Hepatocyte (in vitro differentiated cells): ENCODE results near the gene SLC35F5. TPM values are rescaled to one million over a fixed set of nuclear protein-coding genes. Genes with fewer than 3 reads are reported as not detected.

Experiments
- DNase-seq: peaks from one replicate; pipeline ENCODE4 v3.0.0-alpha.2; 2016; ENCODE audit warnings: low spot score
- H2AFZ ChIP-seq: fragments of 200-600 bp; sonication (generic); 2 replicates; pipeline ENCODE4 v1.6.0; 2016; ENCODE audit warnings: antibody characterized with exemption, mild to moderate bottlenecking
- H3K27ac ChIP-seq: fragments of 200-600 bp; sonication (generic); 2 replicates; pipeline ENCODE4 v1.5.1; 2016; ENCODE audit warnings: mild to moderate bottlenecking
- H3K27me3 ChIP-seq: fragments of 200-600 bp; sonication (generic); 2 replicates; pipeline ENCODE4 v1.6.1; 2016
- H3K36me3 ChIP-seq: fragments of 200-600 bp; sonication (generic); replicated peaks from 2 replicates; pipeline ENCODE4 v1.5.1; 2016; ENCODE audit warnings: low read depth; ENCODE audit not compliant: insufficient read depth
- H3K4me1 ChIP-seq: fragments of 200-600 bp; sonication (generic); 2 replicates; pipeline ENCODE4 v1.5.1; 2016; ENCODE audit warnings: mild to moderate bottlenecking, moderate library complexity; ENCODE audit not compliant: insufficient read depth
- H3K4me2 ChIP-seq: fragments of 200-600 bp; sonication (generic); 2 replicates; pipeline ENCODE4 v1.6.0; 2016
- H3K4me3 ChIP-seq: fragments of 200-600 bp; sonication (generic); 2 replicates; pipeline ENCODE4 v1.5.1; 2016; ENCODE audit warnings: mild to moderate bottlenecking
- H3K79me2 ChIP-seq: fragments of 200-600 bp; sonication (generic); 2 replicates; pipeline ENCODE4 v1.6.0; 2017; ENCODE audit warnings: mild to moderate bottlenecking
- H3K9me2 ChIP-seq: fragments of 200-600 bp; sonication (generic); replicated peaks from 2 replicates; pipeline ENCODE4 v1.6.0; 2017; ENCODE audit warnings: mild to moderate bottlenecking; ENCODE audit not compliant: insufficient read depth
- H3K9me3 ChIP-seq: fragments of 200-600 bp; sonication (generic); 2 replicates; pipeline ENCODE4 v1.5.1; 2016; ENCODE audit warnings: low read depth, mild to moderate bottlenecking
- H4K20me1 ChIP-seq: fragments of 200-600 bp; sonication (generic); 2 replicates; pipeline ENCODE4 v1.6.0; 2016; ENCODE audit warnings: mild to moderate bottlenecking; ENCODE audit not compliant: insufficient read depth, poor library complexity, severe bottlenecking
- EZH2 ChIP-seq: fragments of 200-600 bp; sonication (generic); IDR thresholded peaks from 2 replicates; pipeline ENCODE4 v1.6.1; 2016; ENCODE audit warnings: antibody characterized with exemption, mild to moderate bottlenecking, borderline replicate concordance
- EZH2phosphoT487 ChIP-seq: fragments of 200-600 bp; sonication (generic); IDR thresholded peaks from one replicate; pipeline ENCODE4 v1.6.1; 2018; ENCODE audit warnings: antibody characterized with exemption, mild to moderate bottlenecking, low read depth, moderate library complexity; ENCODE audit not compliant: unreplicated experiment, severe bottlenecking
- WGBS: methylation state at CpG from one replicate; pipeline ENCODE4 v1.1.6; 2016; ENCODE audit warnings: low lambda C conversion rate; ENCODE audit errors: missing lambda C conversion rate; 5-methylcytosine and 5-hydroxymethylcytosine counted together
- polyA plus RNA-seq: library from polyadenylated mRNA; unstranded; fragments of >200 nt; fragmentation: Nextera tagmentation; extraction: Ambion mirVana; gene quantifications from 2 replicates; pipeline ENCODE4 v1.2.1, GENCODE V29; 2016
- total RNA-seq: library from RNA; depleted of rRNA; stranded (reverse); fragments of >200 nt; gene quantifications from 2 replicates; pipeline ENCODE4 v1.2.3, GENCODE V29; 2014
- TF ChIP-seq, protein P1 (sequence below): fragments of 200-600 bp; sonication (generic); IDR thresholded peaks from 2 replicates; pipeline ENCODE4 v1.5.1; 2016; ENCODE audit warnings: antibody characterized with exemption, mild to moderate bottlenecking; ENCODE audit not compliant: poor library complexity

The SLC35F5 gene, protein sequence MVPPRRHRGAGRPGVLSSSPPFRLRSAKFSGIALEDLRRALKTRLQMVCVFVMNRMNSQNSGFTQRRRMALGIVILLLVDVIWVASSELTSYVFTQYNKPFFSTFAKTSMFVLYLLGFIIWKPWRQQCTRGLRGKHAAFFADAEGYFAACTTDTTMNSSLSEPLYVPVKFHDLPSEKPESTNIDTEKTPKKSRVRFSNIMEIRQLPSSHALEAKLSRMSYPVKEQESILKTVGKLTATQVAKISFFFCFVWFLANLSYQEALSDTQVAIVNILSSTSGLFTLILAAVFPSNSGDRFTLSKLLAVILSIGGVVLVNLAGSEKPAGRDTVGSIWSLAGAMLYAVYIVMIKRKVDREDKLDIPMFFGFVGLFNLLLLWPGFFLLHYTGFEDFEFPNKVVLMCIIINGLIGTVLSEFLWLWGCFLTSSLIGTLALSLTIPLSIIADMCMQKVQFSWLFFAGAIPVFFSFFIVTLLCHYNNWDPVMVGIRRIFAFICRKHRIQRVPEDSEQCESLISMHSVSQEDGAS
- total RNA-seq (132 and 145 TPM in 2 replicates), polyA plus RNA-seq (67.5 and 69.4 TPM in 2 replicates)

DNA sequence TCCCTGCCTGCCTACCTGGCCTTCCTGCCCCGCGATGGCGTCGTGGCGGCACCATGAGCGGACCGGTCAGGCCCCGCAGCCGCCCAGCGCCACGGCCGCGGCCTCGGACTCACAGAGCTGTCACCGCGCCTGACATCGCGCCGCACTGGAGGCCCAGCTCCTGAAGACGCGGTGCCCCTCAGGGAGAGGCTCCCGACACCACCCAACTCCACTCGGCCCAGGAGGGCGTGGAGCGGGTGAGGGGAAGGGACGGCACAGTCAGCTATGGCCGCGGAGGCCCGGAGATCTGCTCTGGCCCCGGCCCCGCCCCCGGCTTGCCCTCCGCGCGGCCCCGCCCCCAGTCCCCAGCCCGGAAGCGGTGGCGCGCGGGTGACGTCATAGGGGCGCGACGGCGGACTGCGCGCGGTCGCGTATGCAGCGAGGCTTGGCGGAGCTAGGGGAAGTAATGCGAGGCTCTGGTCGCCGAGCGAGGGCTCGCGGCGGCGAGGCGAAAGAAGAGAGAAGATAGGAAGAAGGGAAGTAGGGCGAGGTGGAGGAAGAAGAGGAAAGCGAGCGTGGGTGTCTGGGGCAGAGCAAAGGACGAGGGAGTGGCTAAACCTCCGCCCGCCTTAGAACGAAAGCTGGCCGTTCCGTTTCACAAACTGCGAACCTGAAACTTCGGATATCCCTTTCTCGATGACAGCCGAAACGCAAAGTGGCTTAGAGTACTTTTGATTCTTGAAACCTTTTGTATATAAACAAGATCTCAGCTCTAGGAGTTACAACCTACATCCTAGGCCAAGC is at the start of gene SLC35F5:
TSS of gene SLC35F5 (minus strand) at position 288 of the 783 bp plus-strand sequence. CDS start at position 55, 233 bp downstream.
- Histone ChIP-seq H3K27me3 (no peaks in the 10 kb centered on the region), H3K4me3 (peak within 1 kb of the TSS; percentile 84), H3K79me2 (peaks cover 45% of the 10 kb centered on the region), H3K4me2 (peak within 1 kb of the TSS; percentile 86), H2AFZ (peak within 1 kb of the TSS; percentile 82), H3K36me3 (no peaks in the 10 kb centered on the region), H3K27ac (peak within 1 kb of the TSS; percentile 97), H3K4me1 (peaks cover 12% of the 10 kb centered on the region), H4K20me1 (peaks cover 9% of the 10 kb centered on the region), H3K9me2 (no peaks in the 10 kb centered on the region), H3K9me3 (no peaks in the 10 kb centered on the region)
- TF ChIP-seq, protein P1, sequence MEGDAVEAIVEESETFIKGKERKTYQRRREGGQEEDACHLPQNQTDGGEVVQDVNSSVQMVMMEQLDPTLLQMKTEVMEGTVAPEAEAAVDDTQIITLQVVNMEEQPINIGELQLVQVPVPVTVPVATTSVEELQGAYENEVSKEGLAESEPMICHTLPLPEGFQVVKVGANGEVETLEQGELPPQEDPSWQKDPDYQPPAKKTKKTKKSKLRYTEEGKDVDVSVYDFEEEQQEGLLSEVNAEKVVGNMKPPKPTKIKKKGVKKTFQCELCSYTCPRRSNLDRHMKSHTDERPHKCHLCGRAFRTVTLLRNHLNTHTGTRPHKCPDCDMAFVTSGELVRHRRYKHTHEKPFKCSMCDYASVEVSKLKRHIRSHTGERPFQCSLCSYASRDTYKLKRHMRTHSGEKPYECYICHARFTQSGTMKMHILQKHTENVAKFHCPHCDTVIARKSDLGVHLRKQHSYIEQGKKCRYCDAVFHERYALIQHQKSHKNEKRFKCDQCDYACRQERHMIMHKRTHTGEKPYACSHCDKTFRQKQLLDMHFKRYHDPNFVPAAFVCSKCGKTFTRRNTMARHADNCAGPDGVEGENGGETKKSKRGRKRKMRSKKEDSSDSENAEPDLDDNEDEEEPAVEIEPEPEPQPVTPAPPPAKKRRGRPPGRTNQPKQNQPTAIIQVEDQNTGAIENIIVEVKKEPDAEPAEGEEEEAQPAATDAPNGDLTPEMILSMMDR: no peak
- no peak for TF ChIP-seq EZH2phosphoT487
- TF ChIP-seq EZH2: no peak
- DNase-seq: peak; percentile 97
- under 1% methylated on average over 56 of the region's 76 CpGs for WGBS

DNA sequence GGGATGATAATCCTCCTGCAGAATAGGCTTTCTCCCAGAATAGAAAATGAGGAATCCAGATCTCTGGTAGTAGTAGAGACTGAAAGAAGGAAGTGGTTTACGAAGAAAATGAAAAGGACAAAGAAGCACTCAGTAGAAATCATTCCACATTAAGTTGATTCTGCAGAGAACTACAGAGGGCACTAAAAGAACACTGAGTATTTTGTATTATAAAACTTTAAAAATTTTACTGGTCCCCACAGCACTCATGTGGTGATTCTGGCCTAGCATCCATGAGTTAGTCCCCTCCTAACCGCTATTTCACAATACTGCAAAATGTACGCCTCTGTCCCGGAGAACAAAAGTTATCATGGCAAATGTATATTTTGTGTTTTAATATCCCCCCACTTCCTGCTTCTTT is 42.9 kb upstream of the SLC35F5 start:
- Histone ChIP-seq H3K4me2 (no peak overlapping the region), H3K4me1 (peaks cover 9% of the 10 kb centered on the region), H3K36me3 (no peaks in the 10 kb centered on the region), H3K4me3 (no peak overlapping the region), H3K79me2 (no peaks in the 10 kb centered on the region), H3K27ac (no peak overlapping the region), H3K27me3 (no peaks in the 10 kb centered on the region), H4K20me1 (no peaks in the 10 kb centered on the region), H3K9me2 (no peaks in the 10 kb centered on the region), H3K9me3 (no peaks in the 10 kb centered on the region), H2AFZ (no peak overlapping the region)
- TF ChIP-seq, protein P1: no peak
- no peak for TF ChIP-seq EZH2phosphoT487
- TF ChIP-seq EZH2: no peak
- DNase-seq: no peak
- 93% methylated on average over 4 of the region's 4 CpGs for WGBS

DNA sequence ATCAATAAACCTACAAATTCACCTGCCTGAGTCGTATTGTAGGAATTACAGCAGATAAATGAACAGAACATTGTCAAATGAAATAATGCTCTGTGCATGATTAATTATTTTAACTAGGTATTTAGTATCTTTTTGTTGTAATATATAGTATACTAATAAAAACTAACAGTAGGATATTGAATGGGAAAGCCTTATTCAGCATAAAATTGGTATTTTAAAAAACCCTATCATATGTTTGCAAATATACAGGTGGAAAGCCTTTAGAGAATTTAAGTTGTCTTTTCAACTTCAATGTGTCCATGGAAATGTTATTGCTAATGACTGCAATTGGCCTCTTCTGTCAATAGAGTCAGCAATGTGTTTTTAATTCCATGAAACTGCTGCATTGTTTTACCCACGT is 40.8 kb upstream of the SLC35F5 start:
- WGBS: 42% methylated on average over 2 of the region's 2 CpGs
- no peak for DNase-seq
- Histone ChIP-seq H3K4me1 (no peaks in the 10 kb centered on the region), H3K4me2 (no peak overlapping the region), H3K27me3 (no peaks in the 10 kb centered on the region), H3K79me2 (no peaks in the 10 kb centered on the region), H3K9me3 (no peaks in the 10 kb centered on the region), H3K4me3 (no peak overlapping the region), H3K36me3 (no peaks in the 10 kb centered on the region), H4K20me1 (no peaks in the 10 kb centered on the region), H2AFZ (no peak overlapping the region), H3K9me2 (no peaks in the 10 kb centered on the region), H3K27ac (peak overlapping the region; percentile 4)
- TF ChIP-seq, protein P1: no peak
